SU-DHL-6 (cell line): ENCODE data around the gene KIAA0825.
"Not testable (repeated sequence)": the region's sequence is repeated elsewhere in the genome, so short reads cannot be mapped to it uniquely, and the experiment has no call there.

Experiments used
- H2AFZ ChIP-seq: fragments of 200-600 bp; sonication (generic); 2 replicates; pipeline ENCODE4 v1.6.1; 2014; ENCODE audit warnings: low read depth, mild to moderate bottlenecking, moderate library complexity, mixed read lengths, antibody characterized with exemption, low read length; ENCODE audit not compliant: severe bottlenecking
- H3F3A ChIP-seq: fragments of 200-600 bp; shearing (Covaris generic); 2 replicates; pipeline ENCODE4 v1.6.0; 2016; ENCODE audit warnings: antibody characterized with exemption, mild to moderate bottlenecking; ENCODE audit not compliant: insufficient read depth
- H3K27ac ChIP-seq: fragments of 200-600 bp; sonication (generic); 2 replicates; pipeline ENCODE4 v1.5.1; 2016; ENCODE audit warnings: low read depth, mild to moderate bottlenecking, low read length, moderate library complexity, mixed read lengths
- H3K27me3 ChIP-seq: fragments of 200-600 bp; sonication (generic), shearing (Covaris generic); 2 replicates; pipeline ENCODE4 v1.6.0; 2014; ENCODE audit warnings: mild to moderate bottlenecking, low read length
- H3K36me3 ChIP-seq: fragments of 200-600 bp; sonication (generic); 2 replicates; pipeline ENCODE4 v1.6.1; 2014; ENCODE audit warnings: mild to moderate bottlenecking, low read length, mixed read lengths
- H3K4me2 ChIP-seq: fragments of 300-600, 200-600 bp; shearing (Covaris generic), sonication (generic); 2 replicates; pipeline ENCODE4 v1.6.0; 2014; ENCODE audit warnings: low read length, low read depth, mild to moderate bottlenecking; ENCODE audit not compliant: poor library complexity, severe bottlenecking
- H3K4me3 ChIP-seq: fragments of 200-600 bp; sonication (generic); 2 replicates; pipeline ENCODE4 v1.5.1; 2014; ENCODE audit warnings: antibody characterized with exemption, low read length, mild to moderate bottlenecking, mixed read lengths; ENCODE audit not compliant: insufficient read depth, poor library complexity, severe bottlenecking
- H3K79me2 ChIP-seq: fragments of 200-600 bp; sonication (generic); 2 replicates; pipeline ENCODE4 v1.6.1; 2014; ENCODE audit warnings: mild to moderate bottlenecking, low read length, moderate library complexity; ENCODE audit not compliant: insufficient read depth
- H3K9ac ChIP-seq: fragments of 200-600 bp; sonication (generic); 2 replicates; pipeline ENCODE4 v1.7.0; 2014; ENCODE audit warnings: mild to moderate bottlenecking, low read length
- H3K9me2 ChIP-seq: fragments of 200-600 bp; sonication (generic); replicated peaks from 2 replicates; pipeline ENCODE4 v1.6.1; 2014; ENCODE audit warnings: low read length; ENCODE audit not compliant: insufficient read depth
- H3K9me3 ChIP-seq: fragments of 200-600 bp; sonication (generic); 2 replicates; pipeline ENCODE4 v1.6.1; 2014; ENCODE audit warnings: low read length, mixed read lengths; ENCODE audit not compliant: insufficient read depth
- H4K20me1 ChIP-seq: fragments of 200-600 bp; sonication (generic); 2 replicates; pipeline ENCODE4 v1.6.1; 2014; ENCODE audit warnings: low read depth, mild to moderate bottlenecking, antibody characterized with exemption, low read length, moderate library complexity, mixed read lengths
- CTCF ChIP-seq: fragments of 200-600 bp; sonication (generic); IDR thresholded peaks from one replicate; pipeline ENCODE4 v1.5.1; 2017; ENCODE audit warnings: antibody characterized with exemption, mild to moderate bottlenecking, low read length, moderate library complexity; ENCODE audit not compliant: insufficient read depth, poor library complexity, severe bottlenecking
- EZH2phosphoT487 ChIP-seq: fragments of 200-600 bp; sonication (generic), shearing (Covaris generic); conservative IDR thresholded peaks from 2 replicates; pipeline ENCODE4 v1.6.1; 2018; ENCODE audit warnings: mild to moderate bottlenecking, antibody characterized with exemption, low read length, moderate library complexity, mixed read lengths

KIAA0825 gene

GRCh38 chr5:94174748-94175411, 443.5 kb downstream of the KIAA0825 start:
- no peaks in the 10 kb centered on the region for H3K36me3 ChIP-seq
- no peak overlapping the region for H2AFZ ChIP-seq
- H3K27ac ChIP-seq, result no peak overlapping the region
- H3K4me3 ChIP-seq, result no peak overlapping the region
- H3K9ac ChIP-seq, result no peak overlapping the region
- H3K27me3 ChIP-seq, result no peaks in the 10 kb centered on the region
- H3K4me2 ChIP-seq, result no peak overlapping the region
- no peaks in the 10 kb centered on the region for H4K20me1 ChIP-seq
- no peaks in the 10 kb centered on the region for H3F3A ChIP-seq
- H3K79me2 ChIP-seq, result no peaks in the 10 kb centered on the region
- H3K9me2 ChIP-seq, result no peaks in the 10 kb centered on the region
- H3K9me3 ChIP-seq, result no peaks in the 10 kb centered on the region
- TF ChIP-seq EZH2phosphoT487, result no peak
- TF ChIP-seq CTCF, result no peak

GRCh38 chr5:94173100-94173499, 445.3 kb downstream of the KIAA0825 start:
- Histone ChIP-seq H3F3A (no peaks in the 10 kb centered on the region), H3K9me2 (no peaks in the 10 kb centered on the region), H3K27me3 (no peaks in the 10 kb centered on the region), H3K79me2 (no peaks in the 10 kb centered on the region), H3K4me3 (no peak overlapping the region), H3K9me3 (no peaks in the 10 kb centered on the region), H3K36me3 (no peaks in the 10 kb centered on the region), H4K20me1 (no peaks in the 10 kb centered on the region), H3K9ac (no peak overlapping the region), H2AFZ (no peak overlapping the region), H3K4me2 (no peak overlapping the region), H3K27ac (no peak overlapping the region)
- TF ChIP-seq EZH2phosphoT487, result no peak
- TF ChIP-seq CTCF, result no peak

GRCh38 chr5:94171070-94171469, 447.3 kb downstream of the KIAA0825 start:
- H3K9me3 ChIP-seq, H3K9me2 ChIP-seq, H3K27ac ChIP-seq, H3K4me3 ChIP-seq, H3K9ac ChIP-seq, H3K79me2 ChIP-seq, H3F3A ChIP-seq, H3K4me2 ChIP-seq, H4K20me1 ChIP-seq, H2AFZ ChIP-seq, H3K36me3 ChIP-seq, H3K27me3 ChIP-seq: not testable (repeated sequence)

GRCh38 chr5:94170158-94170557, 448.2 kb downstream of the KIAA0825 start:
- not testable (repeated sequence) for H3K27me3 ChIP-seq, H3K36me3 ChIP-seq, H3K9me3 ChIP-seq, H3K9me2 ChIP-seq, H3K4me2 ChIP-seq, H4K20me1 ChIP-seq, H3K4me3 ChIP-seq, H2AFZ ChIP-seq, H3K9ac ChIP-seq, H3F3A ChIP-seq, H3K27ac ChIP-seq, H3K79me2 ChIP-seq
